Astrocyte of the cerebellum (primary cell): ENCODE measurements around the gene EPN1.
"Not testable (repeated sequence)": the region's sequence is repeated elsewhere in the genome, so short reads cannot be mapped to it uniquely, and the experiment has no call there.

Experiments used
- DNase-seq: peaks from one replicate; pipeline ENCODE4 v3.0.0-alpha.2; 2011; ENCODE audit warnings: low read depth
- H3K4me3 ChIP-seq: 2 replicates; pipeline ENCODE4 v1.5.1; 2011; ENCODE audit warnings: mild to moderate bottlenecking, low read depth, low read length, moderate library complexity
- CTCF ChIP-seq: IDR thresholded peaks from 2 replicates; pipeline ENCODE4 v1.5.1; 2012; ENCODE audit warnings: low read length, low read depth, moderate library complexity, mild to moderate bottlenecking; ENCODE audit errors: missing control alignments
- in situ Hi-C: cut with HindIII; loops from 2 replicates; pipeline ENCODE4 v1.10.0; 2017; ENCODE audit warnings: low sequenced_read_pairs

Gene EPN1

GRCh38 chr19:55704494-55705245, 29.6 kb downstream of the EPN1 start:
- in situ Hi-C loops = no loop called here

GRCh38 chr19:55705972-55706371, 30.9 kb downstream of the EPN1 start:
- in situ Hi-C loops = no loop called here
- TF ChIP-seq CTCF = no peak

More at GRCh38 chr19:55704494-55705245, 29.6 kb downstream of the EPN1 start:
- DNase-seq = no peak
- TF ChIP-seq CTCF = no peak
- no peak overlapping the region for H3K4me3 ChIP-seq

GRCh38 chr19:55711719-55712118, 36.7 kb downstream of the EPN1 start:
- no peak for DNase-seq
- in situ Hi-C loops = no loop called here
- H3K4me3 ChIP-seq = no peak overlapping the region

More at GRCh38 chr19:55705972-55706371, 30.9 kb downstream of the EPN1 start:
- H3K4me3 ChIP-seq = no peak overlapping the region
- no peak for DNase-seq

GRCh38 chr19:55712804-55713631, 38.0 kb downstream of the EPN1 start:
- H3K4me3 ChIP-seq = no peak overlapping the region
- in situ Hi-C loops = no loop called here
- no peak for TF ChIP-seq CTCF
- no peak for DNase-seq

More at GRCh38 chr19:55711719-55712118, 36.7 kb downstream of the EPN1 start:
- no peak for TF ChIP-seq CTCF

GRCh38 chr19:55716531-55716930, 41.5 kb downstream of the EPN1 start:
- H3K4me3 ChIP-seq = no peak overlapping the region
- in situ Hi-C loops = no loop called here
- no peak for TF ChIP-seq CTCF
- DNase-seq = no peak

GRCh38 chr19:55717251-55717650, 42.2 kb downstream of the EPN1 start:
- in situ Hi-C loops = no loop called here
- no peak for TF ChIP-seq CTCF
- no peak for DNase-seq
- no peak overlapping the region for H3K4me3 ChIP-seq

- DNase-seq, in situ Hi-C loops, H3K4me3 ChIP-seq: not testable (repeated sequence)
Measured at GRCh38 chr19:55717879-55718711, 43.1 kb downstream of the EPN1 start.
